HAP-1 (cell line): ENCODE data around the gene KPNA2.
"Not testable (repeated sequence)": the region's sequence is repeated elsewhere in the genome, so short reads cannot be mapped to it uniquely, and the experiment has no call there.

Source experiments
- DNase-seq, 2 experiments: peaks; one replicate each; pipeline ENCODE4 v3.0.0-alpha.2; 2016 to 2020; ENCODE audit warnings: low spot score in 2 of 2
- H3K27me3 ChIP-seq: fragments of 250-450 bp; sonication (Bioruptor Pico); 2 replicates; pipeline ENCODE4 v1.5.1; 2020; ENCODE audit warnings: low read depth, mild to moderate bottlenecking, moderate library complexity
- H3K36me3 ChIP-seq: fragments of 250-450 bp; sonication (Bioruptor Pico); replicated peaks from 2 replicates; pipeline ENCODE4 v1.5.1; 2020; ENCODE audit warnings: mild to moderate bottlenecking
- H3K4me1 ChIP-seq: fragments of 250-450 bp; sonication (Bioruptor Pico); 2 replicates; pipeline ENCODE4 v1.5.1; 2020; ENCODE audit warnings: mild to moderate bottlenecking
- H3K4me3 ChIP-seq: fragments of 250-450 bp; sonication (Bioruptor Pico); 2 replicates; pipeline ENCODE4 v1.5.1; 2020; ENCODE audit warnings: mild to moderate bottlenecking, moderate library complexity
- H3K9me3 ChIP-seq: fragments of 250-450 bp; sonication (Bioruptor Pico); 2 replicates; pipeline ENCODE4 v1.5.1; 2020; ENCODE audit warnings: mild to moderate bottlenecking, moderate library complexity
- in situ Hi-C: fragments of 300-500 bp; cut with MboI; formaldehyde crosslinking; loops from 3 replicates; pipeline ENCODE4 v1.14.3; 2020; ENCODE audit warnings: low sequenced_read_pairs, inconsistent platforms, mixed read lengths

The KPNA2 gene

DNA sequence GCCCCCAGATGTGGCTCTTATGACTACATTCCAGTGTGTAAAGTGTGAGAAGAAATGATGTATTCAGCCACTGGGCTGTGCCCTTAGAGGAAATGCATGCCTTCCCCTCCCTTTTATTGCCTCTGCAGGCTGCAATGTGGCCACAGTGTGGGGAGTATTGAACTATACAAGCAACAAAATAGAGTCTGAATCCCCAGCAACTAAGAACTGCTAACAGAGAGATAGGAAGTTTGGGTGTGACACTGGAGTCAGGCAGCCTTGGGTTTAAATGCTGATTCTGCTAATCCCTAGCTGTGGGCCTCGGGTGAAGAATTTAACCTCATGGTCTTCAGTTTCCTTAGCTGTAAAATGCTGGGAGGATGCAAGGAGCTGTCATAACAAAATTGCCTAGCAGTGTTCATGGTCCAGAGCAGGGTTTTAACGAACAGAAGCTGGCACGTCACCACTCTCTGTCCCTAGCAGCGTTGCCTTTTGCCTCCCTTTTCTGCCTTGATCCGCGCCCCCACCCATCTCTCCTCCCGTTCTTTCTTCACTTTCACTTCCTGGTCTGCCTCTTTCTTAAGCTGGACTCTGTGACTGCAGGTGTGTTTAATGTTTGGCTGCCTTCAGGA lies 50.3 kb downstream of the KPNA2 start:
- Histone ChIP-seq H3K9me3 (no peaks in the 10 kb centered on the region), H3K27me3 (no peaks in the 10 kb centered on the region), H3K4me1 (no peaks in the 10 kb centered on the region), H3K4me3 (no peak overlapping the region), H3K36me3 (no peaks in the 10 kb centered on the region)
- DNase-seq = peak in 1 of 2 experiments; percentile 14
- in situ Hi-C loops = no loop called here

DNA sequence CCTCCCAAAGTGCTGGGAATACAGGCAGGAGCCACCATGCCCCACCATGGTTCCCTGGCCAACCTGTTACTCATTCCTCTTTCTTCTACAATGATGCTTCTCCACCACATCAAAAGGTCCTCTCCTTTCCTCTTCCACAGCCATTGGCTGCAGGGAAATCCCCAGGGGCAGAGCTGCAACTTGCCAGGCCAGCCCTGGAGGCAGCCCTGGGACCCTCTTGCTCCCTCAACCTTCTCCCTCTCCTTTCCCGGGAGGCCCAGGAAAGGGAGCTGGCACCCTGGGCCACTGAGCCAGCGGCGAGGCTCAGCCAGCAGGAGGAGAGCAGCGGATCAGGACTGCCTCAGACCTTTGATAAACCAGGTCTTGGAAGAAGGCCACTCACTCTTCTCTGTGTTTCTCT lies 51.1 kb downstream of the KPNA2 start:
- H3K4me1 ChIP-seq, H3K27me3 ChIP-seq, H3K4me3 ChIP-seq, DNase-seq, in situ Hi-C loops, H3K36me3 ChIP-seq, H3K9me3 ChIP-seq: not testable (repeated sequence)

DNA sequence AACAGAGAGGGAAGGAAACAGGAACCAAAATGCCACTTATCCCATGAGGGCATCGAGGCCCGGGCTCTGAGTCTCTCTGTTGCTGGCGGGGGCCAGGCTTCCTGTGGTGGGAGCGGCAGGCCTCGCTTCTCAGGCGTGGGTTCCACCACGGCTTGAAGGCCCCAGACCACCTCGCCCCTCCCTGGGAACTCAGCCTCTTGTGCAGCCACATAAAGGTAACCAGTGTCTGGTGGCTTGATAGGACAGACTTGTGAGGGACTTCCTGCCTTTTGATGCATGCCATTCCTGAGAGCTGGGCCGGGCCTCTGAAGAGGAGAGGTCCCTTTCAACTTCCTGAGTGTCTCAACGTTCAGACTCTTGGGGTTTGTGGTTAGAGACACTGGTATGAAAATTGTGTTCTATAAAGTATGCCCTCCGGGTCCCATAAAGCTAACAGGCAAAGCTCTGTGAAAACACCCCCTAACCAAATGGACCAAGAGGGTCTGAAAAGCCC lies 51.6 kb downstream of the KPNA2 start:
- H3K27me3 ChIP-seq, H3K4me3 ChIP-seq, H3K9me3 ChIP-seq, H3K36me3 ChIP-seq, H3K4me1 ChIP-seq, DNase-seq, in situ Hi-C loops: not testable (repeated sequence)

- no peak for DNase-seq
- Histone ChIP-seq H3K4me3 (no peak overlapping the region), H3K36me3 (no peaks in the 10 kb centered on the region), H3K4me1 (no peaks in the 10 kb centered on the region), H3K9me3 (no peaks in the 10 kb centered on the region), H3K27me3 (no peaks in the 10 kb centered on the region)
- in situ Hi-C loops = no loop called here
Measured at GRCh38 chr17:68087851-68088250, 52.3 kb downstream of the KPNA2 start.

GRCh38 chr17:68089881-68090280 lies 54.3 kb downstream of the KPNA2 start:
- DNase-seq = no peak
- Histone ChIP-seq H3K36me3 (no peaks in the 10 kb centered on the region), H3K4me1 (no peaks in the 10 kb centered on the region), H3K4me3 (no peak overlapping the region), H3K27me3 (no peaks in the 10 kb centered on the region), H3K9me3 (no peaks in the 10 kb centered on the region)
- in situ Hi-C loops = no loop called here

GRCh38 chr17:68094481-68095078 lies 59.0 kb downstream of the KPNA2 start:
- Histone ChIP-seq H3K4me1 (peaks cover 13% of the 10 kb centered on the region), H3K4me3 (no peak overlapping the region), H3K36me3 (no peaks in the 10 kb centered on the region), H3K9me3 (no peaks in the 10 kb centered on the region), H3K27me3 (no peaks in the 10 kb centered on the region)
- in situ Hi-C loops = no loop called here
- DNase-seq = no peak

- in situ Hi-C loops = no loop called here
- no peak for DNase-seq
- H3K4me3 ChIP-seq = no peak overlapping the region
- H3K9me3 ChIP-seq = no peaks in the 10 kb centered on the region
- H3K4me1 ChIP-seq = peaks cover 13% of the 10 kb centered on the region
- no peaks in the 10 kb centered on the region for H3K36me3 ChIP-seq
- no peaks in the 10 kb centered on the region for H3K27me3 ChIP-seq
Measured at GRCh38 chr17:68095205-68095811, 59.8 kb downstream of the KPNA2 start.

GRCh38 chr17:68096111-68096510 lies 60.6 kb downstream of the KPNA2 start:
- Histone ChIP-seq H3K4me1 (peaks cover 15% of the 10 kb centered on the region), H3K9me3 (no peaks in the 10 kb centered on the region), H3K36me3 (no peaks in the 10 kb centered on the region), H3K27me3 (no peaks in the 10 kb centered on the region), H3K4me3 (no peak overlapping the region)
- DNase-seq = no peak
- in situ Hi-C loops = no loop called here
